Activated T-helper 1 cell treated with anti-CD3 and anti-CD28 coated beads, Interleukin-12 subunit alpha, Interleukin-12 subunit beta, Interleukin-2, Interleukin-4 antibody, amounts not matched to agents 30 ng/mL and 10 ng/mL and 1 ng/mL, durations not matched to agents 14 hours and 24 hours and 36 hours (primary cell): ENCODE measurements around the gene SGPL1. TPM values are rescaled to one million over a fixed set of nuclear protein-coding genes. Genes with fewer than 3 reads are reported as not detected.

Experiments used
- DNase-seq: peaks from one replicate; pipeline ENCODE4 v3.0.0; 2021; ENCODE audit warnings: low spot score
- H3K27ac Mint-ChIP-seq: one replicate; pipeline ENCODE4 v1.8.0; 2021; ENCODE audit warnings: mild to moderate bottlenecking, mixed read lengths
- H3K27me3 Mint-ChIP-seq: one replicate; pipeline ENCODE4 v1.8.0; 2022; ENCODE audit warnings: mild to moderate bottlenecking, moderate library complexity, mixed read lengths; ENCODE audit not compliant: insufficient read depth
- H3K36me3 Mint-ChIP-seq: one replicate; pipeline ENCODE4 v1.8.0; 2021; ENCODE audit warnings: low read depth, mixed read lengths
- H3K4me1 Mint-ChIP-seq: one replicate; pipeline ENCODE4 v1.8.0; 2021; ENCODE audit warnings: low read depth, mixed read lengths
- H3K4me3 Mint-ChIP-seq: one replicate; pipeline ENCODE4 v1.8.0; 2021; ENCODE audit warnings: mild to moderate bottlenecking, moderate library complexity, mixed read lengths
- H3K9me3 Mint-ChIP-seq: one replicate; pipeline ENCODE4 v1.8.0; 2021; ENCODE audit warnings: mixed read lengths
- intact Hi-C: fragments of 100-400 bp; cut with micrococcal nuclease; formaldehyde crosslinking; loops from one replicate; pipeline ENCODE4 v1.15.1; 2024
- total RNA-seq: library from RNA; stranded (reverse); gene quantifications from 2 replicates; pipeline ENCODE4 v1.2.3, GENCODE V29; 2022

The SGPL1 gene
- total RNA-seq, 1 donor from 2014 or later: 79.0 TPM

DNA sequence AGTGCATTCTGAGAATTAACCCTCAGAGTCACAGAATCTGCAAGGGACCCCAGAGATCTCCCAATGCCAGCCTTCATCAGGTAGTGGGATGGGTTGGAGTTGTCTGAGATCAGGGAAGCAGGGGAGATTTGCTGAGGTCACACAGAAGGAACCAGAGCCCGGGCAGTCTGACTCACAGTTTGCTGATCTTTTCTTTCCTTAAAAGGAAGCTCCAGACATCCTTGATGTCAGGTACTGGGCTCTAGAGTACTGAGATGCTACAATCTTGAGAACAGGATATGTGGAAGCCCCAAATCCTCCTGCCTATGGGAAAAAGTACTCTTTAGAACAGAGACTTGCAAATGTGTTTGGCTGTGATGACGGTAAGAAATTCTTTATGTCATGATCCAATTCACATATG, 31.3 kb upstream of the SGPL1 start:
- Mint-ChIP-seq H3K4me3 (no peak overlapping the region), H3K27me3 (peaks cover 20% of the 10 kb centered on the region), H3K27ac (no peak overlapping the region), H3K4me1 (peaks cover 7% of the 10 kb centered on the region), H3K9me3 (no peaks in the 10 kb centered on the region), H3K36me3 (no peaks in the 10 kb centered on the region)
- DNase-seq: no peak
- intact Hi-C loops: no loop called here

DNA sequence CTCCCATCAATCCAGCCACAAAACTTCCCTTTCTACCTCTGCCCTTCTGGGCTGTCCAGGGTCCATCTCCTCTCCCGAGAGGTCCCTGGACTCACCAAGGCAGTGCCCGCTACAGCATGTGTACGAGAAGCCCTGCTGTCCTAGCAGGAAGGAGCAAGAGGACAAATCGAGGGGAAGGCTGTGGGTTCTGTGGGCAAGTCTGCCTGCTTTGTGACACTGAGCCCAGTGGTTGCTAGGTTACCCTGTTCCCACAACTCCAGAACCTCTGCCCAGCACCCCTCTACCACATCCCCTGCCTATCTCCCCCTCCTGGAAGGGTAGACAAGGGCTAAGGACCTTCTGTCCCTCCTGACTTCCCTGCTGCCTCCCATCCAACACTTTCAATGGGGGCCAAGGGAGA, 30.6 kb upstream of the SGPL1 start, which contains the start of gene TBATA:
TSS of gene TBATA (minus strand) at position 188 of the 400 bp plus-strand sequence. CDS start 1,998 bp downstream, outside the sequence.
- no peaks in the 10 kb centered on the region for H3K9me3 Mint-ChIP-seq
- peaks cover 7% of the 10 kb centered on the region for H3K4me1 Mint-ChIP-seq
- H3K27me3 Mint-ChIP-seq: peaks cover 25% of the 10 kb centered on the region
- no peak for DNase-seq
- H3K27ac Mint-ChIP-seq: no peak within 1 kb of the TSS
- intact Hi-C loops: no loop called here
- H3K36me3 Mint-ChIP-seq: no peaks in the 10 kb centered on the region
- no peak within 1 kb of the TSS for H3K4me3 Mint-ChIP-seq

DNA sequence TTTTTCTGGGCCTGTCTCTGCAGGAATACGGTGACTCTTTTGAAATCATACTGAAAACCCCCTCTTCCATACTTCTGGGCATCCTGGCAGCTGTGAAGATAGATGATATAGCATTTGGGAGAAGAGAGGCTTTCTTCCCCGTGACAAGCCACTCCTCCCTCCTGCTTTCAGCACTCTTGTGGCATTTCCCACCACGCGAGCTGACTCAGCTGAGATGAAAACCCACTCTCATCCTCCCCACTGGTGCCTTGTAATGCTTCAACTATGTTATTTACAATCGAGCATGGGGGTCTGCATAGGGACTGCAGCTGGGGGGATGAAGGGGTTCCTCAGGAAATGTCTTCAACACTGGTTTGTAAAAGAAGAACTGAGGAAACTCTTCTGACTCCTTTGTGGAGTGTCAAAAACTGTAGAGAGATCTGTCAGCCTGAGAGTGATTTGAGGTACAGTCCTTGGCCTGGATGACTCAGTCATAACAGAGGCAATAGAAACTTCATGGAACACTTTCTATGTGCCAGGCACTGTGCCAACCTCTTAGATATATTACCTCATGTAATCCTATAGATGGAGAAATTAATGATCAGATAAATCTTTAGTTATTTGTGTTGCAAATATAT, 28.8 kb upstream of the SGPL1 start:
- DNase-seq: no peak
- Mint-ChIP-seq H3K36me3 (no peaks in the 10 kb centered on the region), H3K4me1 (peaks cover 7% of the 10 kb centered on the region), H3K27me3 (peaks cover 41% of the 10 kb centered on the region), H3K27ac (no peak overlapping the region), H3K9me3 (no peaks in the 10 kb centered on the region), H3K4me3 (no peak overlapping the region)
- intact Hi-C loops: no loop called here

DNA sequence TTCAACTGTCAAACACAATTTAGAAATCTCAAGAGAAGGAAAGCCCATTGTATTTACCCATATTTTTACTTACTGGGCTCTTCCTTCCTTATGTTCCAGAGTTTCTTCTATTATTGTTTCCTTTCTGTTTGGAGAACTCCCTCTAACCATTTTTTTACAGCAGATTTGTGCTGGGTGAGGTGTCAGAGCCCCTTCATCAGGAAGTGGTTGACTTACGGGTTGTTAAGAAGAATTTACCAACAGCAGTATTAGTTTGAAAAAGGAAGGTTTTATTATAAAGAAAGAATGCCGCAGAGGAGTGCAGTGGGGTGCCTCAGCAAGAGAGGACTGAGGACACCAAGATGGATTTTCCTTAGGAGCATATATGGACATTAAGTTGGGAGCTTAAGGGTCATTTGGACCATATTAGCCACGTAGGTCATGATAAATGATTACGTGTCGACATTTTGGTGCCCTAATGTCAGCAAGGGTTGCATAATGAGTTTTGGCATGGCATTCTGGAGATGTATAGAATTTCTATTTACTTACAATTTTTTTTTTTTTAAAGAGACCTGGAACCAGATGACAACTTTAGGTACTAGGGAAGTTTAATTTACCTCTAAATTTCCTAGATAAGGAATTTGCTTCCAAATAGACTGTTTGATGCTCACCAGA, 24.2 kb upstream of the SGPL1 start:
- H3K4me3 Mint-ChIP-seq: no peak overlapping the region
- DNase-seq: no peak

DNA sequence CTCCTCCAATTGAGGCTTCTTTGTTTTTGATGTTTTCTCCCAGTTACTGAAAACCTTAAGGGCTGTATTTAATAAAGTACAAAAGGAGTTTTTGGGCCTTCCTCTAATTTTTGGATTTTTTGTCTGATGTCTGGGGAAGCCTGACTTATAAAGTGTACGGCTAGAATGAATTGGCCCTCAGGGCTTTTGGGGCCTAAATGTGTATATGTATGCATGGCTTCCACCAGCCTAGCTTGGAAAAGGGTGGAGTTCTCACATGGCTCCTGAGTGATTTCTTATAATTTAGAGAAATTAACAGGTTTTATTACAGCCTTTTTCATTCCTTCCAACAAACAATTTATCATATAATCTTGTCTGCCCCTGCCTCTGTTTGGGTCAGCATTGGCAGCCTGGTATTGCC, 20.1 kb upstream of the SGPL1 start:
- peaks cover 5% of the 10 kb centered on the region for H3K9me3 Mint-ChIP-seq
- H3K27ac Mint-ChIP-seq: no peak overlapping the region
- no peaks in the 10 kb centered on the region for H3K36me3 Mint-ChIP-seq
- H3K4me3 Mint-ChIP-seq: no peak overlapping the region
- intact Hi-C loops: no loop called here
- peaks cover 38% of the 10 kb centered on the region for H3K27me3 Mint-ChIP-seq
- DNase-seq: no peak
- H3K4me1 Mint-ChIP-seq: no peaks in the 10 kb centered on the region

More for the DNA sequence above, 24.2 kb upstream of the SGPL1 start:
- peaks cover 56% of the 10 kb centered on the region for H3K27me3 Mint-ChIP-seq
- no peaks in the 10 kb centered on the region for H3K36me3 Mint-ChIP-seq
- H3K27ac Mint-ChIP-seq: no peak overlapping the region
- intact Hi-C loops: no loop called here
- peaks cover 2% of the 10 kb centered on the region for H3K9me3 Mint-ChIP-seq
- peaks cover 7% of the 10 kb centered on the region for H3K4me1 Mint-ChIP-seq

DNA sequence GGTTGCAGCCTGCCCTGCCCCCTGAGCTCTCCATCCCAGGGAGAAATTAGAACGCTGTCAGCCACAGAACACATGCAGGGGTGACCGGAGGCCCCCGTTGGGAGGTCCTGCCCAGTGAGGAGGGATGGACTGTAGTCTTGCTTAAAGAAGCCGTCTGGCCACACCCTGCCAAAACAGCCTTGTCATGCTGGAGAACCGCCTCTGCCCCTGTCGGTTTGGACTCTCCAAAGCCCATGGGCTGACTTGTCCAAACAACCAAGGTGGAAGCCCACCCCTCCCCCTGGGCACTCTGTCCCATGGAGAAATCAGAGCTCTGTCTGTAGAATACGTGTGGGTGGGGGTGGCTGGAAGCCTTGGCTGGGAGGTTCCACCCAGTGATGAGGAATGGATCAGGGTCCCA, 17.9 kb upstream of the SGPL1 start:
- Mint-ChIP-seq H3K4me3 (no peak overlapping the region), H3K9me3 (peaks cover 5% of the 10 kb centered on the region), H3K4me1 (no peaks in the 10 kb centered on the region), H3K36me3 (no peaks in the 10 kb centered on the region), H3K27me3 (peaks cover 30% of the 10 kb centered on the region), H3K27ac (no peak overlapping the region)
- DNase-seq: no peak
- intact Hi-C loops: no loop called here

DNA sequence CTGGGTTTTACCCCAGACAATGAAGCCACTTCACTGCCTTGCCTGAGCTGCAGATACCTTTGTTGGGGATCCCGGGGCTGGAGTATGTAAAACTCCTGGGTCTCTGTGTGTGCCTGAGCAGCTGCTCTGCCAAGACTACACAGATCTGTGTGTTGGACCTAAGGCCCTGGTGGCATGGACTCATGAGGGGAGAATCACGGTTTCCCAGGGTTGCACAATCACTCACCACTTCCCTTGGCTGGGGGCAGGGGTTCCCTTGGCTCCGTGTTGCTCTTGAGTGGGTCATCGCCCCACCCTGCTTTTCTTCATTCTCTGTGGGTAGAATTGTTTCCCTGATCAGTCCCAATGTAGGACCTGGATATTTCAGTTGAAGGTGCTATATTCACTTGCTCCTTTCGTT, 16.6 kb upstream of the SGPL1 start:
- Mint-ChIP-seq H3K27ac (no peak overlapping the region), H3K4me1 (no peaks in the 10 kb centered on the region), H3K9me3 (peaks cover 5% of the 10 kb centered on the region), H3K36me3 (no peaks in the 10 kb centered on the region), H3K27me3 (peaks cover 28% of the 10 kb centered on the region), H3K4me3 (no peak overlapping the region)
- intact Hi-C loops: no loop called here
- DNase-seq: no peak

DNA sequence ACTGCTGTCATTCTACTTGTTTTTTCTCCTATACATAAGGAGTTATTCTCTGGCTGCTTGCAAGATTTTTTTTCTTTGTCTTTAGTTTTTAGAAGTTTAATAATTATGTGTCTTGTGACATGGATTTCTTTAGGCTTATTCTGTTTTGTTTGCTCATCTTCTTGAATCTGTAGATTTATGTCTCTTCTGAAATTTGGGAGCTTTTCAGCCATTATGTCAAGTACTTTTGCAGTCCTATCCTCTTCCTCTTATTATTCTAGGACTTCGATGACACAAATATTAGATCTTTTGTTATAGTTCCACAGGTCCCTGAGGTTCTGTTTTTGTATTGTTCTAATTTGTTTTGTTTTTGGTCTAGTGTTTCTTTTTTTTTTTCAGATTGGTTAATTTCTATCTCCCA, 13.9 kb upstream of the SGPL1 start:
- peaks cover 23% of the 10 kb centered on the region for H3K27me3 Mint-ChIP-seq
- no peaks in the 10 kb centered on the region for H3K4me1 Mint-ChIP-seq
- H3K27ac Mint-ChIP-seq: no peak overlapping the region
- no peak overlapping the region for H3K4me3 Mint-ChIP-seq
- no peak for DNase-seq
- intact Hi-C loops: no loop called here
- H3K36me3 Mint-ChIP-seq: no peaks in the 10 kb centered on the region
- peaks cover under 1% of the 10 kb centered on the region for H3K9me3 Mint-ChIP-seq

DNA sequence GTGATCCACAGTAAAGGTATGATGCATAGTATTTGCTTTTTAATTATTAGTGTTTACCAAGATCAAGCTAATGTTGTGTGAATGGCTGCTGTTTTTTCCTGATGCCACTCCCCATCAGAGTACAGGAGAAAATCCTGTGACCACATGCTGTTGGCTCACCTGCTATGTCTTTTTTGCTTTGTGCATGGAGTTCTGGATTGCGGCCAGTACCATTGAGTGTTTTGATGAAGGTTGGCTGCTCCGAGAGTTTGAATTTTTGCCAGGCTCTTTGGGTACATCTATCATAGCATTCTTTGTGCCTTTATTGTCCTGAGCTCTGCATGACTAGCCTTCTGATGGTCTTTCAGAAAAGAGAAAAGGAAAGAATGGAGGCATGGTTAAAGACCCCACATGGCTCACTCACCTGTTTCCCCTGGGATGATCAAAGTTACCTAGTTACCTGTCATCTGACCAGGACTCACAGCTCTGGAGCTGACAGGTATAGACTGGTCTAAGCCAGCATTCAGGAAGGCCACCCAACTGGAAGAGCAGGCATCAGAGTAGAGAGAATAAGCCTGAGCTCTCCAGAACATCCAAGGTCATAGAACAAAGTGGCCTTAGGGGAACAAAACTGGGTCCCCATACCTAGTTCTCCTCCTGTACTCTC, 11.8 kb upstream of the SGPL1 start:
- no peak for DNase-seq

DNA sequence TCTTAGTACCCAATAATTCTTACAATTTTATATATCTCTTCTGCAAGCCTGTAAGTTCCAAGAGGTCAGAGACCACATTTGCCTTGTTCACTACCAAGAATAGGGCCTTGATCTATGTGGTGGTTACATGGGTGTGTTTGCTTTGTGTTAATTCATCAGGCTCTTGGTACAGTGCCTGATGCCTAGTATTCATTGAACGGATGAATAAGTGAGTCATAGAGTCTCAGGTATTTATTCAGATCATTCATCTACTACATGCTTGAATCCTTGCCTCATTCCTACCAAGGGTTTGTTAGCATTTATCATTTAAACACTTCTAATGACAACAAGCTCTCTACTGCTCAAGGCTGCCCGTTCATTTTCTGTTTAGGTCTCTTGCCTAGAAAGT, 11.3 kb upstream of the SGPL1 start:
- Mint-ChIP-seq H3K9me3 (no peaks in the 10 kb centered on the region), H3K36me3 (no peaks in the 10 kb centered on the region), H3K4me3 (no peak overlapping the region), H3K27me3 (peaks cover 19% of the 10 kb centered on the region), H3K4me1 (no peaks in the 10 kb centered on the region), H3K27ac (no peak overlapping the region)
- DNase-seq: no peak
- intact Hi-C loops: no loop called here

More for the DNA sequence above, 11.8 kb upstream of the SGPL1 start:
- intact Hi-C loops: no loop called here
- Mint-ChIP-seq H3K4me1 (no peaks in the 10 kb centered on the region), H3K9me3 (no peaks in the 10 kb centered on the region), H3K4me3 (no peak overlapping the region), H3K27ac (no peak overlapping the region), H3K27me3 (peaks cover 21% of the 10 kb centered on the region), H3K36me3 (no peaks in the 10 kb centered on the region)

DNA sequence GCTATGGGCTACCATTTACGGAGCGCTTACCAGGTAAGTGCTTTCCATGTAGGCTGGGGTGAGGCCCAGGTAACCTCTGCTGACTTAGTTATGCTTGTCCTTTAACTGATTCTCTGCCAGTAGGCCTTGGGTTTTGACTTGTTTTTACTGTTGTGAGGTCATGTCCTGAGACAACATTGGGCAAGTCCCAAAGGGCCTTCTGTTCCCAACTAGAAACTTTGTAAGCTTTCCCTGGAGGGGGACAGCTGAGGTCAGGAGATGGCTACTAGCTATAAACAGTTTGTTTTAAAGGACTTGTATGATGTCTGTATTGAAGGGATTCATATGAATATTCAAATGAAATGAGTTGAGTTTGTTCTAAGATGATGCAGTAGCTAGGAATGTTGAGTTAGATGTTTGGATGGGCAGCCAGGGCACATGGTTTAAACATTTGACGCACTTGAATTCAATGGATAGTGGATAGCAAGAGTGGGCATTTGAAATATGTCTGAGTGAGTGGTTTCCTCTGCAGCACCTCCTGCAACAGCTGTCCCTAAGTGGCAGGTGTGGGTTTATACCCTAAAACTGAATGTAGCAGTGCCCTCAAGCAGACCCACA, 10.0 kb upstream of the SGPL1 start:
- Mint-ChIP-seq H3K4me1 (no peaks in the 10 kb centered on the region), H3K36me3 (no peaks in the 10 kb centered on the region), H3K27me3 (peaks cover 17% of the 10 kb centered on the region), H3K27ac (no peak overlapping the region), H3K4me3 (no peak overlapping the region), H3K9me3 (no peaks in the 10 kb centered on the region)
- no peak for DNase-seq
- intact Hi-C loops: no loop called here

DNA sequence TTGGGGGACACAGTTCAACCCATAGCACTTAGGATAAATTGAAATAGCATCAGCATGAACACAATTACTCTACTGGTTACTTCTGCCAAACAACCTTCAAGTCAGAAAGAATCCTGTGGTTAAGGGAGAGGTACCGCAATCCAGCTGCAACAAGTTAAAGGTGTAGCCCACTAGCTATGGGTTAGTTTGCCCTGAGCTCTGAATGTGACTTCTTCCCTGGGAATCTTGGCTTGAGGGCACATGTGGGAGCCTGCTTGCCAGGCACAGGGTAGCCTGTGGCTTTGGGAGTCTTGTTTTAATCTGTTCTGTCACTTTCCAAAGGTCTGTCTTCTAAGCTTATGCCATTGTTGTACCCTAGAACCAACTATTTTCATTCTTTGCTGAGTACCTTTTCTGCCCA, 8.9 kb upstream of the SGPL1 start:
- intact Hi-C loops: no loop called here
- no peaks in the 10 kb centered on the region for H3K36me3 Mint-ChIP-seq
- H3K9me3 Mint-ChIP-seq: no peaks in the 10 kb centered on the region
- no peaks in the 10 kb centered on the region for H3K4me1 Mint-ChIP-seq
- H3K27ac Mint-ChIP-seq: no peak overlapping the region
- H3K27me3 Mint-ChIP-seq: peaks cover 12% of the 10 kb centered on the region
- no peak overlapping the region for H3K4me3 Mint-ChIP-seq
- DNase-seq: no peak

DNA sequence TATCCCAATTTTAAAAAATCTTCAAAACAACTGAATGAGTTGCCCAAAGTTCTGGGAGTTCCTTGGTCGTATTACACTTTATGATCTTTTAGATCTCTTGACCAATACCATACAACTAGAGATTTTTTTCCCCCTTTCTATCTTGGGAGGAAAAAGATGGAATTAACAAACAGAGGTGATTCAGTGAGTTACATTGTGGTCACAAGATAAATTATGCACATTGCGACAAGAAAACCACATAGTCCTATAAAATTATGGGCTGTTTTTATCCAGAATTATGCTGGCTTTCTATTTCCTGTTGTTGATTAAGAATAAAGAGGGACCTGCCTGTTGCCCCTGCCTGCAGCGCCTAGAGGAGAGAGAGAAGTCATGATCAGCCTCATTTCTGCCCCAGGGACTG, 8.2 kb upstream of the SGPL1 start:
- Mint-ChIP-seq H3K9me3 (no peaks in the 10 kb centered on the region), H3K27ac (no peak overlapping the region), H3K4me1 (no peaks in the 10 kb centered on the region), H3K4me3 (no peak overlapping the region), H3K27me3 (peaks cover 6% of the 10 kb centered on the region), H3K36me3 (no peaks in the 10 kb centered on the region)
- no peak for DNase-seq
- intact Hi-C loops: no loop called here
